ENCODE data around the gene ADAM17. TPM values are rescaled to one million over a fixed set of nuclear protein-coding genes. Genes with fewer than 3 reads are reported as not detected.

The ADAM17 gene
- polyA plus RNA-seq, 1 of the 3 experiments (the other 2 are of a cell fraction) = 17.1 TPM

- Histone ChIP-seq H3K79me2 (ENCODE audit: insufficient read depth) (peaks cover 40% of the 10 kb centered on the region), H3K4me1 (ENCODE audit: control insufficient read depth in 1 of 2, insufficient read depth in 2 of 2, low read depth in 1 of 2, low read length in 1 of 2) (peaks cover 0 to 8% of the 10 kb centered on the region in 2 experiments; a peak in 2 of 4 replicates), H2AFZ (ENCODE audit: low read depth) (no peak overlapping the region), H3K27ac (ENCODE audit: low read depth in 2 of 2, low read length in 1 of 2) (peak overlapping the region; percentile 34 to 47; a peak in 3 of 4 replicates), H3K27me3 (ENCODE audit: insufficient read depth) (no peaks in the 10 kb centered on the region), H3K36me3 (replicated peaks in 1 of 2; ENCODE audit: control insufficient read depth in 1 of 2, insufficient read depth in 2 of 2, low read length in 1 of 2) (peaks cover 3 to 8% of the 10 kb centered on the region in 2 experiments), H3F3A (replicated peaks; ENCODE audit: insufficient read depth) (peaks cover 24% of the 10 kb centered on the region), H3K4me3 (ENCODE audit: low read depth in 2 of 2, low read length in 1 of 2) (no peak overlapping the region), H4K20me1 (ENCODE audit: insufficient read depth) (peaks cover 6% of the 10 kb centered on the region; the same call in 1 of the 2 replicates), H3K4me2 (no peak overlapping the region), H3K9me2 (no peaks in the 10 kb centered on the region), H3K9me3 (no peaks in the 10 kb centered on the region), H3K9ac (no peak overlapping the region)
- TF ChIP-seq RXRA (IDR thresholded peaks at IDR 0.05; ENCODE audit: borderline replicate concordance, low read depth) (no peak), JUND (IDR thresholded peaks at IDR 0.05) (no peak), RFX5 (IDR thresholded peaks at IDR 0.05; ENCODE audit: low read length) (no peak), ELF1 (IDR thresholded peaks at IDR 0.05) (no peak), CHD2 (IDR thresholded peaks at IDR 0.05; ENCODE audit: low read length, partially characterized antibody) (no peak), PBX3 (IDR thresholded peaks at IDR 0.05) (no peak), MAX (IDR thresholded peaks at IDR 0.05; ENCODE audit: low read depth) (0 out of 2 replicates have a peak, but pooled peaks have one; percentile 13), RAD21 (IDR thresholded peaks at IDR 0.05; ENCODE audit: low read length) (no peak), FOSL2 (IDR thresholded peaks at IDR 0.05; ENCODE audit: borderline replicate concordance, low read depth) (peak; percentile 6; the same call in 1 of the 2 replicates), YY1 (IDR thresholded peaks at IDR 0.05; ENCODE audit: low read depth) (peak; percentile 51; the same call in 1 of the 2 replicates), MEF2A (IDR thresholded peaks at IDR 0.05; ENCODE audit: borderline replicate concordance, low read depth) (no peak), FOXM1 (IDR thresholded peaks at IDR 0.05; ENCODE audit: low read depth) (no peak), EZH2phosphoT487 (IDR thresholded peaks at IDR 0.05; ENCODE audit: borderline replicate concordance, low read depth) (no peak), NFIC (IDR thresholded peaks at IDR 0.05; ENCODE audit: borderline replicate concordance) (0 out of 2 replicates have a peak, but pooled peaks have one; percentile 18), FOXJ3 (CRISPR knock-in tag; IDR thresholded peaks at IDR 0.05) (no peak)
- ChIA-PET CTCF (interaction anchor here (1.0 to 2.2 kb wide), 3 partner anchors 22 to 876 kb away, joined by 3 to 5 read pairs (median 4); no protein-coding TSS in a partner anchor), POLR2A (interaction anchor here (1.4 kb wide), 1 partner anchor 72 kb away, joined by 4 read pairs; the partner anchor contains the start of gene YWHAQ)
- DNase-seq = no peak
- 86% methylated on average over 1 of the region's 1 CpG for WGBS (ENCODE audit: low lambda C conversion rate)
Observed at GRCh38 chr2:9558948-9559381, 3.3 kb upstream of the ADAM17 start.

- DNase-seq = no peak
- Histone ChIP-seq H3K9me3 (no peaks in the 10 kb centered on the region), H3K79me2 (ENCODE audit: insufficient read depth) (peaks cover 68% of the 10 kb centered on the region), H3K9ac (peak overlapping the region; percentile 94), H3K27ac (ENCODE audit: low read depth in 2 of 2, low read length in 1 of 2) (peak overlapping the region; percentile 98 to 99), H3K4me1 (ENCODE audit: control insufficient read depth in 1 of 2, insufficient read depth in 2 of 2, low read depth in 1 of 2, low read length in 1 of 2) (peaks cover 13 to 23% of the 10 kb centered on the region in 2 experiments; a peak in 3 of 4 replicates), H3K9me2 (no peaks in the 10 kb centered on the region), H3F3A (replicated peaks; ENCODE audit: insufficient read depth) (peaks cover 41% of the 10 kb centered on the region), H3K4me3 (ENCODE audit: low read depth in 2 of 2, low read length in 1 of 2) (peak overlapping the region; percentile 96 to 97), H3K36me3 (replicated peaks in 1 of 2; ENCODE audit: control insufficient read depth in 1 of 2, insufficient read depth in 2 of 2, low read length in 1 of 2) (peaks cover 3 to 8% of the 10 kb centered on the region in 2 experiments), H2AFZ (ENCODE audit: low read depth) (peak overlapping the region; percentile 64), H4K20me1 (ENCODE audit: insufficient read depth) (peaks cover 29% of the 10 kb centered on the region), H3K4me2 (peak overlapping the region; percentile 90), H3K27me3 (ENCODE audit: insufficient read depth) (no peaks in the 10 kb centered on the region)
- 0% methylated on average over 12 of the region's 32 CpGs for WGBS (ENCODE audit: low lambda C conversion rate)
- ChIA-PET CTCF (interaction anchor here (0.6 to 2.8 kb wide), 23 partner anchors 14 to 720 kb away, joined by 3 to 14 read pairs (median 3); partner anchors contain the start of genes IAH1 and YWHAQ), POLR2A (interaction anchor here (0.6 to 3.4 kb wide), 20 partner anchors 8 to 749 kb away, joined by 3 to 73 read pairs (median 4); partner anchors contain the start of genes CPSF3, ITGB1BP1, TAF1B and YWHAQ)
- TF ChIP-seq YY1 (IDR thresholded peaks at IDR 0.05; ENCODE audit: low read depth) (no peak), FOSL2 (IDR thresholded peaks at IDR 0.05; ENCODE audit: borderline replicate concordance, low read depth) (no peak), REST (IDR thresholded peaks at IDR 0.05; ENCODE audit: low read depth, low read length) (no peak), RCOR1 (IDR thresholded peaks at IDR 0.05; ENCODE audit: low read length) (no peak), RAD21 (IDR thresholded peaks at IDR 0.05; ENCODE audit: low read length) (no peak), USF2 (IDR thresholded peaks at IDR 0.05; ENCODE audit: borderline replicate concordance, low read depth, low read length) (no peak), NRF1 (IDR thresholded peaks at IDR 0.05; ENCODE audit: low read depth, low read length) (no peak), GATA2 (CRISPR knock-in tag; IDR thresholded peaks at IDR 0.05) (no peak), EZH2phosphoT487 (IDR thresholded peaks at IDR 0.05; ENCODE audit: borderline replicate concordance, low read depth) (no peak), RXRA (IDR thresholded peaks at IDR 0.05; ENCODE audit: borderline replicate concordance, low read depth) (no peak), TEAD4 (IDR thresholded peaks at IDR 0.05; ENCODE audit: borderline replicate concordance, insufficient read depth) (no peak), CHD2 (IDR thresholded peaks at IDR 0.05; ENCODE audit: low read length, partially characterized antibody) (no peak)
Observed at GRCh38 chr2:9556121-9556743, 602 bp upstream of the ADAM17 start.
